ACC112 (cell line): ENCODE measurements around the gene FERMT1.

Experiments used
- H2AFZ ChIP-seq: fragments of 200-600 bp; sonication (generic); one replicate; pipeline ENCODE4 v1.6.0; 2017; ENCODE audit warnings: antibody characterized with exemption, low read length; ENCODE audit not compliant: unreplicated experiment
- H3K27ac ChIP-seq: fragments of 200-600 bp; sonication (generic); 2 replicates; pipeline ENCODE4 v1.5.1; 2014; ENCODE audit warnings: low read depth, mild to moderate bottlenecking, antibody characterized with exemption, low read length, moderate library complexity
- H3K27me3 ChIP-seq: fragments of 200-600 bp; sonication (generic); 2 replicates; pipeline ENCODE4 v1.6.1; 2014; ENCODE audit warnings: mild to moderate bottlenecking, antibody characterized with exemption, low read length, moderate library complexity, mixed read lengths; ENCODE audit not compliant: insufficient read depth
- H3K36me3 ChIP-seq: fragments of 200-600 bp; sonication (generic); 2 replicates; pipeline ENCODE4 v1.6.1; 2016; ENCODE audit warnings: mild to moderate bottlenecking, antibody characterized with exemption, low read length, moderate library complexity, mixed read lengths; ENCODE audit not compliant: insufficient read depth
- H3K4me1 ChIP-seq: fragments of 200-600 bp; sonication (generic); one replicate; pipeline ENCODE4 v1.6.1; 2016; ENCODE audit warnings: low read length, mixed read lengths; ENCODE audit not compliant: insufficient read depth, unreplicated experiment, control insufficient read depth
- H3K4me3 ChIP-seq: fragments of 200-600 bp; sonication (generic); 2 replicates; pipeline ENCODE4 v1.5.1; 2014; ENCODE audit warnings: mild to moderate bottlenecking, low read depth, low read length
- H3K79me2 ChIP-seq: fragments of 200-600 bp; sonication (generic); one replicate; pipeline ENCODE4 v1.6.0; 2016; ENCODE audit warnings: low read length; ENCODE audit not compliant: control insufficient read depth, unreplicated experiment, insufficient read depth

The FERMT1 gene

GRCh38 chr20:6094565-6094964 is 28.3 kb downstream of the FERMT1 start:
- Histone ChIP-seq H3K27me3 (no peaks in the 10 kb centered on the region), H3K4me3 (no peak overlapping the region), H2AFZ (no peak overlapping the region), H3K4me1 (no peaks in the 10 kb centered on the region), H3K27ac (no peak overlapping the region), H3K36me3 (no peaks in the 10 kb centered on the region), H3K79me2 (no peaks in the 10 kb centered on the region)

- H3K4me1 ChIP-seq = no peaks in the 10 kb centered on the region
- H3K27ac ChIP-seq = no peak overlapping the region
Measured at GRCh38 chr20:6094063-6094462, 28.8 kb downstream of the FERMT1 start.

GRCh38 chr20:6091661-6092060 is 31.2 kb downstream of the FERMT1 start:
- H3K27ac ChIP-seq = no peak overlapping the region

More at GRCh38 chr20:6094063-6094462, 28.8 kb downstream of the FERMT1 start:
- no peaks in the 10 kb centered on the region for H3K79me2 ChIP-seq
- H3K36me3 ChIP-seq = no peaks in the 10 kb centered on the region
- H2AFZ ChIP-seq = no peak overlapping the region
- no peak overlapping the region for H3K4me3 ChIP-seq
- H3K27me3 ChIP-seq = no peaks in the 10 kb centered on the region

GRCh38 chr20:6086868-6087267 is 36.0 kb downstream of the FERMT1 start:
- H3K79me2 ChIP-seq = no peaks in the 10 kb centered on the region
- H3K27ac ChIP-seq = no peak overlapping the region
- no peaks in the 10 kb centered on the region for H3K27me3 ChIP-seq
- H3K4me1 ChIP-seq = no peaks in the 10 kb centered on the region
- H3K4me3 ChIP-seq = no peak overlapping the region
- H2AFZ ChIP-seq = no peak overlapping the region
- peaks cover 4% of the 10 kb centered on the region; the same call in 1 of the 2 replicates for H3K36me3 ChIP-seq

More at GRCh38 chr20:6091661-6092060, 31.2 kb downstream of the FERMT1 start:
- H2AFZ ChIP-seq = no peak overlapping the region
- peaks cover 4% of the 10 kb centered on the region; the same call in 1 of the 2 replicates for H3K36me3 ChIP-seq
- H3K4me1 ChIP-seq = no peaks in the 10 kb centered on the region
- H3K4me3 ChIP-seq = no peak overlapping the region
- H3K79me2 ChIP-seq = no peaks in the 10 kb centered on the region
- no peaks in the 10 kb centered on the region for H3K27me3 ChIP-seq

GRCh38 chr20:6083926-6084325 is 38.9 kb downstream of the FERMT1 start:
- Histone ChIP-seq H3K36me3 (peaks cover 4% of the 10 kb centered on the region; the same call in 1 of the 2 replicates), H3K4me1 (peaks cover 11% of the 10 kb centered on the region), H3K4me3 (no peak overlapping the region), H3K27ac (no peak overlapping the region), H2AFZ (no peak overlapping the region), H3K27me3 (no peaks in the 10 kb centered on the region), H3K79me2 (no peaks in the 10 kb centered on the region)

GRCh38 chr20:6081236-6081635 is 41.6 kb downstream of the FERMT1 start:
- Histone ChIP-seq H3K4me3 (no peak overlapping the region), H3K79me2 (no peaks in the 10 kb centered on the region), H2AFZ (no peak overlapping the region), H3K27ac (no peak overlapping the region), H3K27me3 (no peaks in the 10 kb centered on the region), H3K36me3 (no peaks in the 10 kb centered on the region), H3K4me1 (peaks cover 11% of the 10 kb centered on the region)

GRCh38 chr20:6079016-6079415 is 43.8 kb downstream of the FERMT1 start:
- Histone ChIP-seq H2AFZ (no peak overlapping the region), H3K36me3 (no peaks in the 10 kb centered on the region), H3K27me3 (no peaks in the 10 kb centered on the region), H3K79me2 (no peaks in the 10 kb centered on the region), H3K4me3 (no peak overlapping the region), H3K27ac (no peak overlapping the region), H3K4me1 (peaks cover 11% of the 10 kb centered on the region)

- H3K4me1 ChIP-seq = peaks cover under 1% of the 10 kb centered on the region
- H2AFZ ChIP-seq = no peak overlapping the region
- no peaks in the 10 kb centered on the region for H3K36me3 ChIP-seq
- H3K4me3 ChIP-seq = no peak overlapping the region
- H3K27me3 ChIP-seq = no peaks in the 10 kb centered on the region
- H3K79me2 ChIP-seq = no peaks in the 10 kb centered on the region
- H3K27ac ChIP-seq = no peak overlapping the region
Measured at GRCh38 chr20:6075428-6076219, 47.2 kb downstream of the FERMT1 start.

GRCh38 chr20:6074784-6075183 is 48.0 kb downstream of the FERMT1 start:
- Histone ChIP-seq H3K4me3 (no peak overlapping the region), H3K27ac (no peak overlapping the region), H3K79me2 (no peaks in the 10 kb centered on the region), H3K36me3 (no peaks in the 10 kb centered on the region), H3K27me3 (no peaks in the 10 kb centered on the region), H2AFZ (no peak overlapping the region), H3K4me1 (no peaks in the 10 kb centered on the region)

- H3K4me1 ChIP-seq = no peaks in the 10 kb centered on the region
- no peaks in the 10 kb centered on the region for H3K36me3 ChIP-seq
- no peak overlapping the region for H2AFZ ChIP-seq
- no peak overlapping the region for H3K27ac ChIP-seq
- H3K4me3 ChIP-seq = no peak overlapping the region
- no peaks in the 10 kb centered on the region for H3K79me2 ChIP-seq
- no peaks in the 10 kb centered on the region for H3K27me3 ChIP-seq
Measured at GRCh38 chr20:6074145-6074561, 48.7 kb downstream of the FERMT1 start.
